Measurements from ENCODE around the gene IDI2.

IDI2 gene

DNA sequence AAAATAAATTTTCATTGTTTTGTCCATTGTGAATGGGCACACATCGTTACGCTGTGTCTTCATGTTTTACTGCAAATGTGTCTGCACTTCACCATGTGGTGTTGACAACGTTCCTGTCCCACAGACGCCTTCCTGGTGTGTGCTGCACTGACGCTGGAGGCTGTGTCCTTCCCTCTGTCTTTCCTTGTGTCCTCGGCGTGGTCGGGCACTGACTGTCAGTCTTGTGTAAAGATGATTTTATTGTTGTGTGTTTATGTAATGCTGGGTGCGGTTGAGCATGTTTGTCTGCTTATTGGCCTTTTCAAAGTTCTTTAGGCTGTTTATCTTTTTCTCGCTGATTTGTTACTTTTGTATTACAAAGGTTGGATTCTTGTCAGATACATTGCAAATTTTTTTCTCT lies 18.1 kb downstream of the IDI2 start:
- DNase-seq (ENCODE audit: low read depth in 1 of 2, low spot score in 1 of 2): no peak
- Histone ChIP-seq H3K27me3 (ENCODE audit: insufficient read depth, poor library complexity, severe bottlenecking) (no peaks in the 10 kb centered on the region), H3K4me3 (replicated peaks; ENCODE audit: insufficient read depth, low read length) (no peak overlapping the region), H3K27ac (replicated peaks) (no peak overlapping the region)
- TF ChIP-seq SPI1 (IDR thresholded peaks at IDR 0.05; ENCODE audit: borderline replicate concordance, low read depth): no peak

DNA sequence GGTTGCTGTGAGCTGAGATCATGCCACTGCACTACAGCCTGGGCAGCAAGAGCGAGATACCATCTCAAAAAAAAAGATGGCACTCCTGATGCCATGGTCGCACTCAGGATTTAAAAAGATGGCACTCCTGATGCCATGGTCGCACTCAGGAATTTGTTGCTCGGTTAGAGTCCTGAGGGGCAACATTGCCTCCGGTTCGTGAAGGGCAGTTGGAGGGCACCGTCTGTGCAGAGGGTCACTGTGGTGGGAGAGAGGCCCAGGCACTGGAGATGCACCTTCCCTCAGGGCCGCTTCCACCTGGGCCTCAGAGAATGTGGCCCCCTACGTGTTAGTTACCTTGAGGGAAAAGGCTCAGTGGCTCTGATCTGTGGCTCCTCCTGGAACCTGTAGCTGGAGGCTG lies 19.1 kb downstream of the IDI2 start:
- Histone ChIP-seq H3K27me3 (ENCODE audit: insufficient read depth, poor library complexity, severe bottlenecking) (no peaks in the 10 kb centered on the region), H3K4me3 (replicated peaks; ENCODE audit: insufficient read depth, low read length) (no peak overlapping the region), H3K27ac (replicated peaks) (no peak overlapping the region)
- TF ChIP-seq, protein P1, sequence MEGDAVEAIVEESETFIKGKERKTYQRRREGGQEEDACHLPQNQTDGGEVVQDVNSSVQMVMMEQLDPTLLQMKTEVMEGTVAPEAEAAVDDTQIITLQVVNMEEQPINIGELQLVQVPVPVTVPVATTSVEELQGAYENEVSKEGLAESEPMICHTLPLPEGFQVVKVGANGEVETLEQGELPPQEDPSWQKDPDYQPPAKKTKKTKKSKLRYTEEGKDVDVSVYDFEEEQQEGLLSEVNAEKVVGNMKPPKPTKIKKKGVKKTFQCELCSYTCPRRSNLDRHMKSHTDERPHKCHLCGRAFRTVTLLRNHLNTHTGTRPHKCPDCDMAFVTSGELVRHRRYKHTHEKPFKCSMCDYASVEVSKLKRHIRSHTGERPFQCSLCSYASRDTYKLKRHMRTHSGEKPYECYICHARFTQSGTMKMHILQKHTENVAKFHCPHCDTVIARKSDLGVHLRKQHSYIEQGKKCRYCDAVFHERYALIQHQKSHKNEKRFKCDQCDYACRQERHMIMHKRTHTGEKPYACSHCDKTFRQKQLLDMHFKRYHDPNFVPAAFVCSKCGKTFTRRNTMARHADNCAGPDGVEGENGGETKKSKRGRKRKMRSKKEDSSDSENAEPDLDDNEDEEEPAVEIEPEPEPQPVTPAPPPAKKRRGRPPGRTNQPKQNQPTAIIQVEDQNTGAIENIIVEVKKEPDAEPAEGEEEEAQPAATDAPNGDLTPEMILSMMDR (IDR thresholded peaks at IDR 0.05; ENCODE audit: insufficient read depth, low read length): no peak
- TF ChIP-seq, protein P2, sequence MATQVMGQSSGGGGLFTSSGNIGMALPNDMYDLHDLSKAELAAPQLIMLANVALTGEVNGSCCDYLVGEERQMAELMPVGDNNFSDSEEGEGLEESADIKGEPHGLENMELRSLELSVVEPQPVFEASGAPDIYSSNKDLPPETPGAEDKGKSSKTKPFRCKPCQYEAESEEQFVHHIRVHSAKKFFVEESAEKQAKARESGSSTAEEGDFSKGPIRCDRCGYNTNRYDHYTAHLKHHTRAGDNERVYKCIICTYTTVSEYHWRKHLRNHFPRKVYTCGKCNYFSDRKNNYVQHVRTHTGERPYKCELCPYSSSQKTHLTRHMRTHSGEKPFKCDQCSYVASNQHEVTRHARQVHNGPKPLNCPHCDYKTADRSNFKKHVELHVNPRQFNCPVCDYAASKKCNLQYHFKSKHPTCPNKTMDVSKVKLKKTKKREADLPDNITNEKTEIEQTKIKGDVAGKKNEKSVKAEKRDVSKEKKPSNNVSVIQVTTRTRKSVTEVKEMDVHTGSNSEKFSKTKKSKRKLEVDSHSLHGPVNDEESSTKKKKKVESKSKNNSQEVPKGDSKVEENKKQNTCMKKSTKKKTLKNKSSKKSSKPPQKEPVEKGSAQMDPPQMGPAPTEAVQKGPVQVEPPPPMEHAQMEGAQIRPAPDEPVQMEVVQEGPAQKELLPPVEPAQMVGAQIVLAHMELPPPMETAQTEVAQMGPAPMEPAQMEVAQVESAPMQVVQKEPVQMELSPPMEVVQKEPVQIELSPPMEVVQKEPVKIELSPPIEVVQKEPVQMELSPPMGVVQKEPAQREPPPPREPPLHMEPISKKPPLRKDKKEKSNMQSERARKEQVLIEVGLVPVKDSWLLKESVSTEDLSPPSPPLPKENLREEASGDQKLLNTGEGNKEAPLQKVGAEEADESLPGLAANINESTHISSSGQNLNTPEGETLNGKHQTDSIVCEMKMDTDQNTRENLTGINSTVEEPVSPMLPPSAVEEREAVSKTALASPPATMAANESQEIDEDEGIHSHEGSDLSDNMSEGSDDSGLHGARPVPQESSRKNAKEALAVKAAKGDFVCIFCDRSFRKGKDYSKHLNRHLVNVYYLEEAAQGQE (IDR thresholded peaks at IDR 0.05; ENCODE audit: insufficient replicate concordance, low read depth): no peak
- no peak for TF ChIP-seq GABPA (IDR thresholded peaks at IDR 0.05; ENCODE audit: low read depth)
- no peak for TF ChIP-seq SPI1 (IDR thresholded peaks at IDR 0.05; ENCODE audit: borderline replicate concordance, low read depth)
- no peak for TF ChIP-seq POLR2AphosphoS5 (IDR thresholded peaks at IDR 0.05; ENCODE audit: low read depth)
- DNase-seq (ENCODE audit: low read depth in 1 of 2, low spot score in 1 of 2): no peak

DNA sequence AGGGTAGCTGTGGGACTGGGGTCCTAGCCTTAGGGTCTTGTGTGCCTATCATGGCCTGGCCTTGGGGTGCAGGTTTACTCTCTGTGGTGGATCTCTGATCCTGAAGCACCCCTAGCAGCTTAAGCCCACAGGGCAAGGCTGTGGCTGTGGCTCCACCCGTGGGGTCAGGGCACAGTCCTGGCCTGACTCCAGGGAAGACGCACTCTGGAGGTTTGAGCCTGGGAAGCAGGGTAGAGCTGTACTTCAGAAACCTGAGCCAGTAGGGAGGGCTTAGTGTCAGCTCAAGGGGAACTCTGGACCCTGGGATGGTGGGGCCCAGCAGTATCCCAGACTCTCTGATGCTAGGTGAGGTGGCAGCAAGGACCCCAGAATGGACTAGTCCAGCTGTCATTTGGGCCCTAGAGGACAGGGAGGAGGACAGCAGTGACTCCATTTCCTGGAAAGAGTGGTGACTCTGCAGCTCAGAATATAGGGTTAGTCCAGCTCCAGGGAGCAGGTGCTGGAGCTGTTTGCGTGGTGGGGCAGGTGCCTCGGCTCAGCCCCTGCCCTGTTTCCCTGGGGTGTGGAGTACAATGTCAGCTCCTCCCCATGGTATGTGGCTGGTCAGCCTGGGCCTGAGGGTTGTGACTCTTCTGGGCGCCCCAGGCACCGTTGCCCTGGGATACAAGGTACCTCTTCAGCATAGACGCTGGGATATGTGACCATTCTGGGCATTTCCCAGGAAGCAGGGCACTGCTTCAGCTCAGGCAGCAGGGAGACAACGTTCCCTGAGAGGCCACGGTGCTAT lies 21.6 kb downstream of the IDI2 start:
- Histone ChIP-seq H3K4me3 (replicated peaks; ENCODE audit: insufficient read depth, low read length) (no peak overlapping the region), H3K27me3 (ENCODE audit: insufficient read depth, poor library complexity, severe bottlenecking) (no peaks in the 10 kb centered on the region), H3K27ac (replicated peaks) (no peak overlapping the region)
- DNase-seq (ENCODE audit: low read depth in 1 of 2, low spot score in 1 of 2): no peak
- TF ChIP-seq, protein P2 (IDR thresholded peaks at IDR 0.05; ENCODE audit: insufficient replicate concordance, low read depth): no peak

DNA sequence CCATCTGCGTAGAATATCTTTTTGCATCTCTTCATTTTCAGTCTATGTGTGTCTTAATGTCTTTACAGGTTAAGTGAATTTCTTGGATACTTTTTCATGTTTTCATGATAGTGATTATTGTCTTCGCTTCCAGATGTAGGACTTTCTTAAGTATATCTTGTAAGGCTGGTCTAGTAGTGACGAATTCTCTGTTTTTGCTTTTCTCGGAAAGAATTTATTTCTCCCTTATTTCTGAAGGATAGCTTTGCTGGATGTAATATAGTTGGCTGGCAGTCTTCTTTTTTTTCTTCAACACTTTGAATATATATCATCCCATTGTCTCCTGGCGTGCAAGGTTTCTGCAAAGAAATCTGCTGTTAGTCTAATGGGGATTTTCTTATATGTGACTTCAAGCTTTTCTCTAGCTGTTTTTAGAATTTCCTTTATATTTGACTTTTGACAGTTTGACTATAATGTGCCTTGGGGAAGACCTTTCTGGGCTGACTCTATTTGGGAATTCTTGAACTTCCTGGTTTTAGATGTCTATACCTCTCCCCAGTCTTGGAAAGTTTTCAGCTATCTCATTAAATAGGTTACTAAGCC lies 23.1 kb downstream of the IDI2 start:
- Histone ChIP-seq H3K27me3 (ENCODE audit: insufficient read depth, poor library complexity, severe bottlenecking) (no peaks in the 10 kb centered on the region), H3K4me3 (replicated peaks; ENCODE audit: insufficient read depth, low read length) (no peak overlapping the region), H3K27ac (replicated peaks) (no peak overlapping the region)
- no peak for TF ChIP-seq POLR2AphosphoS5 (IDR thresholded peaks at IDR 0.05; ENCODE audit: low read depth)
- TF ChIP-seq, protein P1 (IDR thresholded peaks at IDR 0.05; ENCODE audit: insufficient read depth, low read length): no peak
- TF ChIP-seq, protein P2 (IDR thresholded peaks at IDR 0.05; ENCODE audit: insufficient replicate concordance, low read depth): no peak
- TF ChIP-seq SPI1 (IDR thresholded peaks at IDR 0.05; ENCODE audit: borderline replicate concordance, low read depth): no peak
- no peak for TF ChIP-seq GABPA (IDR thresholded peaks at IDR 0.05; ENCODE audit: low read depth)
- no peak for DNase-seq (ENCODE audit: low read depth in 1 of 2, low spot score in 1 of 2)
